Transverse colon (tissue), 4 donors: ENCODE measurements around the gene VSX1.

ENCODE experiments used
- POLR2AphosphoS5 ChIP-seq, 3 donors: sonication (generic); formaldehyde crosslinking; IDR thresholded peaks; one replicate each; pipeline ENCODE4 v1.6.1; 2016; ENCODE audit warnings: antibody characterized with exemption in 3 of 3
- TF ChIP-seq, protein P1 (sequence below), 5 experiments: fragments of 200-600 bp in 3 of 5; fragments of 450-650 bp in 2 of 5; sonication (generic) in 3 of 5; IDR thresholded peaks; 1 replicate in 2 of 5; 2 replicates in 3 of 5; pipeline ENCODE4 v1.5.1; 2016 to 2017; ENCODE audit warnings: antibody characterized with exemption in 5 of 5, inconsistent platforms in 3 of 5, mild to moderate bottlenecking in 2 of 5, moderate library complexity in 1 of 5

DNA sequence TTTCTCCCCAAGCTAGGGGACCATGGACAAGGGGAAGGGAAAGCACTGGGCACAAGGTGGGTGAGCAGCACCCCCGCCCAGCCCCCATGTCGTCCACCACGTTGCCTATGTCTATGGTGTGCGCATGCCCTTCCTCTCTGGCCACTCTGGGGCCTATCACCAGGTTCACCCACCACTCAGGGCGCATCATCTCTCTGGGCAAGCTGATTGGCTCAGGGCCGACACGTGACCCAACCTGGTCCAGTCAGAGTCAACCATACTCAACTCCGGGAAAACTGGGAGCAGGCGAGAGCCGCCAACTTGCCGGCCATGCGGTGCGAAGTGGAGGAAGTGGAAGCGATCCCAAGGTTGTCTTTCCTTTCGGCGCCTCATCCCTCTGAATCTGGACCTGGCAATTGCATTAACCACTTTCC, 49.9 kb downstream of the VSX1 start:
- TF ChIP-seq POLR2AphosphoS5 (IDR thresholded peaks at IDR 0.05), result no peak
- TF ChIP-seq, protein P1, sequence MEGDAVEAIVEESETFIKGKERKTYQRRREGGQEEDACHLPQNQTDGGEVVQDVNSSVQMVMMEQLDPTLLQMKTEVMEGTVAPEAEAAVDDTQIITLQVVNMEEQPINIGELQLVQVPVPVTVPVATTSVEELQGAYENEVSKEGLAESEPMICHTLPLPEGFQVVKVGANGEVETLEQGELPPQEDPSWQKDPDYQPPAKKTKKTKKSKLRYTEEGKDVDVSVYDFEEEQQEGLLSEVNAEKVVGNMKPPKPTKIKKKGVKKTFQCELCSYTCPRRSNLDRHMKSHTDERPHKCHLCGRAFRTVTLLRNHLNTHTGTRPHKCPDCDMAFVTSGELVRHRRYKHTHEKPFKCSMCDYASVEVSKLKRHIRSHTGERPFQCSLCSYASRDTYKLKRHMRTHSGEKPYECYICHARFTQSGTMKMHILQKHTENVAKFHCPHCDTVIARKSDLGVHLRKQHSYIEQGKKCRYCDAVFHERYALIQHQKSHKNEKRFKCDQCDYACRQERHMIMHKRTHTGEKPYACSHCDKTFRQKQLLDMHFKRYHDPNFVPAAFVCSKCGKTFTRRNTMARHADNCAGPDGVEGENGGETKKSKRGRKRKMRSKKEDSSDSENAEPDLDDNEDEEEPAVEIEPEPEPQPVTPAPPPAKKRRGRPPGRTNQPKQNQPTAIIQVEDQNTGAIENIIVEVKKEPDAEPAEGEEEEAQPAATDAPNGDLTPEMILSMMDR (IDR thresholded peaks at IDR 0.05), result no peak
